Measurements from ENCODE around the gene ABTB2.

- TF ChIP-seq CTCF (IDR thresholded peaks at IDR 0.05; ENCODE audit: poor library complexity) (no peak), EZH2 (IDR thresholded peaks at IDR 0.05; ENCODE audit: borderline replicate concordance) (no peak)
These were observed 49.5 kb downstream of the ABTB2 start for GRCh38 chr11:34308049-34308912.
